ENCODE data around the gene CTNND2.
A peak's percentile ranks its signal among the peaks of the same experiment; 100 is the strongest.
"Not testable (repeated sequence)": the region's sequence is repeated elsewhere in the genome, so short reads cannot be mapped to it uniquely, and the experiment has no call there.

Gene CTNND2

GRCh38 chr5:11873587-11873986, 30.7 kb downstream of the CTNND2 start:
- no peak for DNase-seq (ENCODE audit: low spot score)

GRCh38 chr5:11869203-11869602, 35.0 kb downstream of the CTNND2 start:
- DNase-seq (ENCODE audit: low spot score), result no peak

- DNase-seq (ENCODE audit: low spot score), result no peak
These were observed 40.3 kb downstream of the CTNND2 start for GRCh38 chr5:11863911-11864310.

- DNase-seq (ENCODE audit: low spot score), result no peak
These were observed 46.9 kb downstream of the CTNND2 start for GRCh38 chr5:11857391-11857790.

- no peak for DNase-seq (ENCODE audit: low spot score)
These were observed 49.3 kb downstream of the CTNND2 start for GRCh38 chr5:11854936-11855335.

- no peak for DNase-seq (ENCODE audit: low spot score)
These were observed 50.5 kb downstream of the CTNND2 start for GRCh38 chr5:11853796-11854195.

GRCh38 chr5:11853140-11853539, 51.1 kb downstream of the CTNND2 start:
- no peak for DNase-seq (ENCODE audit: low spot score)

GRCh38 chr5:11852717-11853087, 51.5 kb downstream of the CTNND2 start:
- DNase-seq (ENCODE audit: low spot score), result no peak

- DNase-seq (ENCODE audit: low spot score), result no peak
These were observed 52.1 kb downstream of the CTNND2 start for GRCh38 chr5:11851965-11852716.

- peak; percentile 1 for DNase-seq (ENCODE audit: low spot score)
These were observed 52.8 kb downstream of the CTNND2 start for GRCh38 chr5:11851416-11851815.

- DNase-seq (ENCODE audit: low spot score), result not testable (repeated sequence)
These were observed 75.7 kb downstream of the CTNND2 start for GRCh38 chr5:11828566-11828965.

- DNase-seq (ENCODE audit: low spot score), result no peak
These were observed 81.6 kb downstream of the CTNND2 start for GRCh38 chr5:11822598-11822997.

- DNase-seq (ENCODE audit: low spot score), result no peak
These were observed 88.3 kb downstream of the CTNND2 start for GRCh38 chr5:11815916-11816315.

- no peak for DNase-seq (ENCODE audit: low spot score)
These were observed 88.8 kb downstream of the CTNND2 start for GRCh38 chr5:11815481-11815880.

- no peak for DNase-seq (ENCODE audit: low spot score)
These were observed 89.9 kb downstream of the CTNND2 start for GRCh38 chr5:11814373-11814772.

GRCh38 chr5:11809407-11809806, 94.8 kb downstream of the CTNND2 start:
- no peak for DNase-seq (ENCODE audit: low spot score)

GRCh38 chr5:11803436-11803835, 100.8 kb downstream of the CTNND2 start:
- DNase-seq (ENCODE audit: low spot score), result no peak

GRCh38 chr5:11801061-11801460, 103.2 kb downstream of the CTNND2 start:
- DNase-seq (ENCODE audit: low spot score), result no peak

GRCh38 chr5:11797132-11797531, 107.1 kb downstream of the CTNND2 start:
- DNase-seq (ENCODE audit: low spot score), result peak; percentile 33

GRCh38 chr5:11793396-11793795, 110.8 kb downstream of the CTNND2 start:
- DNase-seq (ENCODE audit: low spot score), result no peak

GRCh38 chr5:11792621-11793020, 111.6 kb downstream of the CTNND2 start:
- DNase-seq (ENCODE audit: low spot score), result peak; percentile 51

- peak; percentile 45 for DNase-seq (ENCODE audit: low spot score)
These were observed 112.5 kb downstream of the CTNND2 start for GRCh38 chr5:11791792-11792191.

GRCh38 chr5:11790201-11790600, 114.0 kb downstream of the CTNND2 start:
- no peak for DNase-seq (ENCODE audit: low spot score)

GRCh38 chr5:11785771-11786352, 118.4 kb downstream of the CTNND2 start:
- DNase-seq (ENCODE audit: low spot score), result no peak

All from globus pallidus (tissue), 1 donor.